Activated CD8-positive, alpha-beta T cell treated with anti-CD3 and anti-CD28 coated beads, Interleukin-2, amount 10 ng/mL, durations not matched to agents 7 days and 5 days (primary cell): Measurements from ENCODE around the gene CLDN6. TPM values are rescaled to one million over a fixed set of nuclear protein-coding genes. Genes with fewer than 3 reads are reported as not detected.

Experiments used
- ATAC-seq: fragments of 150-1000 bp; cut with Tn5 transposase; one replicate; pipeline ENCODE4 v1.10.0; 2021; ENCODE audit warnings: moderate library complexity
- CTCF ChIA-PET: fragments of 350-600 bp; sonication (Branson Sonifier 250); formaldehyde crosslinking; loops from one replicate; lab custom pipeline; 2021; ENCODE audit warnings: antibody characterized with exemption; lab: Charles Lee
- POLR2A ChIA-PET: fragments of 350-600 bp; sonication (Branson Sonifier 250); formaldehyde crosslinking; loops from one replicate; lab custom pipeline; 2021; ENCODE audit warnings: antibody characterized with exemption; lab: Charles Lee
- DNase-seq: peaks from one replicate; pipeline ENCODE4 v3.0.0-alpha.2; 2020
- H3K27ac Mint-ChIP-seq: one replicate; pipeline ENCODE4 v1.8.0; 2021; ENCODE audit warnings: mild to moderate bottlenecking, mixed read lengths
- H3K27me3 Mint-ChIP-seq: one replicate; pipeline ENCODE4 v1.8.0; 2021; ENCODE audit warnings: low read depth, mixed read lengths
- H3K36me3 Mint-ChIP-seq: one replicate; pipeline ENCODE4 v1.8.0; 2021; ENCODE audit warnings: low read depth, mixed read lengths
- H3K4me1 Mint-ChIP-seq: one replicate; pipeline ENCODE4 v1.8.0; 2021; ENCODE audit warnings: low read depth, mixed read lengths
- H3K4me3 Mint-ChIP-seq: one replicate; pipeline ENCODE4 v1.8.0; 2021; ENCODE audit warnings: mild to moderate bottlenecking, mixed read lengths
- H3K9me3 Mint-ChIP-seq: one replicate; pipeline ENCODE4 v1.8.0; 2022; ENCODE audit warnings: mixed read lengths; ENCODE audit not compliant: insufficient read depth
- total RNA-seq, 2 experiments: library from RNA; stranded (reverse); gene quantifications; one replicate each; pipeline ENCODE4 v1.2.3, GENCODE V29; 2021

Gene CLDN6
- total RNA-seq, 2 experiments from 2014 or later = not detected

GRCh38 chr16:2968738-2969544, 49.0 kb downstream of the CLDN6 start, which contains the start of gene PAQR4:
Gene PAQR4 (plus strand): TSS chr16:2969348. CDS start chr16:2969675, 327 bp downstream.
- ChIA-PET CTCF (interaction anchor here (0.7 to 2.4 kb wide), 6 partner anchors 9 to 86 kb away, joined by 4 to 16 read pairs (median 8); partner anchors contain the start of genes FLYWCH2 and PKMYT1), POLR2A (interaction anchor here (0.6 to 2.0 kb wide), 6 partner anchors 9 to 997 kb away, joined by 3 to 30 read pairs (median 6); partner anchors contain the start of genes PKMYT1 and TBL3)
- peak within 1 kb of the TSS; percentile 79 for H3K4me3 Mint-ChIP-seq

GRCh38 chr16:2968368-2968737, 49.6 kb downstream of the CLDN6 start:
- peak overlapping the region; percentile 72 for H3K27ac Mint-ChIP-seq
- peaks cover 23% of the 10 kb centered on the region for H3K27me3 Mint-ChIP-seq
- peak overlapping the region; percentile 75 for H3K4me3 Mint-ChIP-seq
- H3K9me3 Mint-ChIP-seq = no peaks in the 10 kb centered on the region
- POLR2A ChIA-PET = interaction anchor here (2.0 kb wide), 1 partner anchor 12 kb away, joined by 16 read pairs; the partner anchor contains the start of gene PKMYT1
- CTCF ChIA-PET = interaction anchor here (2.4 kb wide), 2 partner anchors 13 to 61 kb away, joined by 13 to 16 read pairs; partner anchors contain the start of gene PKMYT1
- peaks cover 50% of the 10 kb centered on the region for H3K4me1 Mint-ChIP-seq
- H3K36me3 Mint-ChIP-seq = peaks cover 13% of the 10 kb centered on the region
- no peak for DNase-seq
- no peak for ATAC-seq

More at GRCh38 chr16:2968738-2969544, 49.0 kb downstream of the CLDN6 start, which contains the start of gene PAQR4:
- DNase-seq = peak; percentile 87
- peaks cover 46% of the 10 kb centered on the region for H3K4me1 Mint-ChIP-seq
- H3K36me3 Mint-ChIP-seq = peaks cover 13% of the 10 kb centered on the region
- no peaks in the 10 kb centered on the region for H3K9me3 Mint-ChIP-seq
- H3K27ac Mint-ChIP-seq = peak within 1 kb of the TSS; percentile 74
- peak; percentile 76 for ATAC-seq
- peaks cover 19% of the 10 kb centered on the region for H3K27me3 Mint-ChIP-seq

GRCh38 chr16:2967721-2968161, 50.2 kb downstream of the CLDN6 start:
- Mint-ChIP-seq H3K27ac (no peak overlapping the region), H3K4me1 (peaks cover 50% of the 10 kb centered on the region), H3K36me3 (peaks cover 13% of the 10 kb centered on the region), H3K4me3 (no peak overlapping the region), H3K9me3 (no peaks in the 10 kb centered on the region), H3K27me3 (peaks cover 26% of the 10 kb centered on the region)
- no peak for DNase-seq
- CTCF ChIA-PET = no interaction called here
- no peak for ATAC-seq
- POLR2A ChIA-PET = interaction anchor here (2.0 kb wide), 1 partner anchor 13 kb away, joined by 16 read pairs; the partner anchor contains the start of gene PKMYT1

GRCh38 chr16:2967211-2967631, 50.8 kb downstream of the CLDN6 start:
- H3K4me1 Mint-ChIP-seq = peaks cover 48% of the 10 kb centered on the region
- DNase-seq = no peak
- H3K4me3 Mint-ChIP-seq = no peak overlapping the region
- CTCF ChIA-PET = no interaction called here
- H3K9me3 Mint-ChIP-seq = no peaks in the 10 kb centered on the region
- ATAC-seq = no peak
- H3K27ac Mint-ChIP-seq = no peak overlapping the region
- peaks cover 8% of the 10 kb centered on the region for H3K36me3 Mint-ChIP-seq
- H3K27me3 Mint-ChIP-seq = peaks cover 28% of the 10 kb centered on the region
- POLR2A ChIA-PET = interaction anchor here (2.0 kb wide), 1 partner anchor 13 kb away, joined by 16 read pairs; the partner anchor contains the start of gene PKMYT1

- no peak for DNase-seq
- H3K27me3 Mint-ChIP-seq = peaks cover 32% of the 10 kb centered on the region
Observed at GRCh38 chr16:2966808-2967191, 51.2 kb downstream of the CLDN6 start.

GRCh38 chr16:2966043-2966807, 51.8 kb downstream of the CLDN6 start:
- no peak for ATAC-seq
- CTCF ChIA-PET = interaction anchor here (0.6 to 2.2 kb wide), 3 partner anchors 12 to 284 kb away, joined by 3 to 10 read pairs (median 3); partner anchors contain the start of gene KCTD5
- DNase-seq = no peak
- Mint-ChIP-seq H3K4me1 (peaks cover 43% of the 10 kb centered on the region), H3K9me3 (no peaks in the 10 kb centered on the region), H3K36me3 (peaks cover 4% of the 10 kb centered on the region), H3K27me3 (peaks cover 34% of the 10 kb centered on the region), H3K4me3 (no peak overlapping the region), H3K27ac (no peak overlapping the region)
- POLR2A ChIA-PET = interaction anchor here (2.0 kb wide), 1 partner anchor 14 kb away, joined by 16 read pairs; the partner anchor contains the start of gene PKMYT1

More at GRCh38 chr16:2966808-2967191, 51.2 kb downstream of the CLDN6 start:
- no peak for ATAC-seq
- Mint-ChIP-seq H3K36me3 (peaks cover 4% of the 10 kb centered on the region), H3K4me3 (no peak overlapping the region), H3K4me1 (peaks cover 44% of the 10 kb centered on the region), H3K9me3 (no peaks in the 10 kb centered on the region), H3K27ac (no peak overlapping the region)
- POLR2A ChIA-PET = interaction anchor here (2.0 kb wide), 1 partner anchor 14 kb away, joined by 16 read pairs; the partner anchor contains the start of gene PKMYT1
- CTCF ChIA-PET = no interaction called here

Other genes with a start within 250 kb of the CLDN6 start
- 100 to 1,000 TPM; 163 to 182 TPM for gene ELOB, start 240.9 kb downstream of the CLDN6 start, total RNA-seq
- not detected for gene PRSS33, start 230.6 kb downstream of the CLDN6 start, total RNA-seq
- gene PRSS41, start 219.7 kb downstream of the CLDN6 start, total RNA-seq = not detected
- gene PRSS21, start 200.9 kb downstream of the CLDN6 start, total RNA-seq = 1 to 10 TPM; 5.2 to 6.0 TPM
- gene ZG16B, start 187.9 kb downstream of the CLDN6 start, total RNA-seq = 1 to 10 TPM; 2.9 to 3.7 TPM
- not detected for gene PRSS22, start 160.0 kb downstream of the CLDN6 start, total RNA-seq
- 10 to 100 TPM; 22.5 to 22.8 TPM for gene FLYWCH2, start 135.0 kb downstream of the CLDN6 start, total RNA-seq
- 10 to 100 TPM; 44.6 to 48.9 TPM for gene FLYWCH1, start 106.3 kb downstream of the CLDN6 start, total RNA-seq
- under 1 TPM in 1 of 2 experiments, not detected in 1; 0.18 TPM for gene KREMEN2, start 53.9 kb downstream of the CLDN6 start, total RNA-seq
- 10 to 100 TPM; 53.6 to 57.7 TPM for gene PAQR4, start 48.8 kb downstream of the CLDN6 start, total RNA-seq
- gene PKMYT1, start 37.7 kb downstream of the CLDN6 start, total RNA-seq = 100 to 1,000 TPM; 144 to 160 TPM
- gene CLDN9, start 5.3 kb downstream of the CLDN6 start, total RNA-seq = under 1 TPM in 1 of 2 experiments, not detected in 1; 0.16 TPM
- 1 to 10 TPM; 4.2 to 4.7 TPM for gene TNFRSF12A, start 2.2 kb upstream of the CLDN6 start, total RNA-seq
- gene HCFC1R1, start 5.8 kb upstream of the CLDN6 start, total RNA-seq = 10 to 100 TPM; 41.0 to 41.7 TPM
- gene THOC6, start 5.9 kb upstream of the CLDN6 start, total RNA-seq = 10 to 100 TPM; 57.4 to 57.9 TPM
- gene BICDL2, start 18.8 kb upstream of the CLDN6 start, total RNA-seq = under 1 TPM; 0.84 to 0.94 TPM
- gene MMP25, start 28.4 kb upstream of the CLDN6 start, total RNA-seq = 10 to 100 TPM; 58.0 to 66.1 TPM
- 1,000 to 10,000 TPM; 1,836 to 1,884 TPM for gene IL32, start 47.5 kb upstream of the CLDN6 start, total RNA-seq
- gene ZSCAN10, start 81.1 kb upstream of the CLDN6 start, total RNA-seq = under 1 TPM; 0.23 to 0.26 TPM
- gene ZNF205, start 94.4 kb upstream of the CLDN6 start, total RNA-seq = not detected
- 10 to 100 TPM; 10.8 to 12.1 TPM for gene ZNF213, start 116.8 kb upstream of the CLDN6 start, total RNA-seq
- gene OR1F1, start 170.0 kb upstream of the CLDN6 start, total RNA-seq = not detected
- 10 to 100 TPM; 13.7 to 18.4 TPM for gene ZNF200, start 217.0 kb upstream of the CLDN6 start, total RNA-seq
- gene MEFV, start 238.4 kb upstream of the CLDN6 start, total RNA-seq = under 1 TPM; 0.13 to 0.21 TPM